ENCODE results near the gene TRH. TPM values are rescaled to one million over a fixed set of nuclear protein-coding genes. Genes with fewer than 3 reads are reported as not detected.

Gene TRH
- total RNA-seq (not detected in 2 replicates), polyA plus RNA-seq (not detected in 2 replicates), polyA minus RNA-seq (not detected in 2 replicates), Bru-seq, nascent RNA (not detected), BruChase-seq, experiment 1, labeled RNA remaining after a 6-hour chase (not detected), BruChase-seq, experiment 2, labeled RNA remaining after a 2-hour chase (not detected)
- polyA plus RNA-seq (2011; cell fraction: cytosol; rRNA removed), result not detected in 2 replicates
- polyA plus RNA-seq (2011; cell fraction: nucleus; rRNA removed), result not detected in 2 replicates
- not detected in 2 replicates for polyA plus RNA-seq (2012)
- polyA minus RNA-seq (2011; cell fraction: cytosol; rRNA and poly(A)+ RNA removed), result not detected
- not detected in 2 replicates for polyA minus RNA-seq (2011; cell fraction: nucleus; rRNA and poly(A)+ RNA removed)
- long read RNA-seq, result 0 reads

DNA sequence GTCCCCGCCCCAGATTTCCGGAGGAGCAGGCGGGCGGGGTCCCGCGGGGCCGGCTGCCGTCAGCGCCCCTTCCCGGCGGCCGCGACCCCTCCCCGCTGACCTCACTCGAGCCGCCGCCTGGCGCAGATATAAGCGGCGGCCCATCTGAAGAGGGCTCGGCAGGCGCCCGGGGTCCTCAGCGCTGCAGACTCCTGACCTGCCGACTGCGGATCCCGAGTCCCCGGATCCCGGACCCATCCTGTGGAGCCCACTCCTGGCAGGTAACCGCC, at the start of gene TRH:
Gene TRH, plus strand, starts transcription at position 157 of the 269 bp plus-strand sequence. CDS start 1,097 bp downstream, outside the sequence.
- H3K27ac ChIP-seq (ENCODE audit: insufficient read depth, low read depth, low read length), result no peak within 1 kb of the TSS
- CTCF ChIA-PET, result interaction anchor here (1.0 to 1.6 kb wide), 2 partner anchors 20 to 32 kb away, joined by 4 to 6 read pairs; no protein-coding TSS in a partner anchor
- TF ChIP-seq POLR2A (IDR thresholded peaks at IDR 0.05; ENCODE audit: low read depth, low read length) (no peak), GATA2 (IDR thresholded peaks at IDR 0.05; ENCODE audit: insufficient read depth, insufficient read length, low read depth, low read length) (no peak), EZH2 (IDR thresholded peaks at IDR 0.05; ENCODE audit: borderline replicate concordance, low read depth, low read length, severe bottlenecking) (no peak), MYC (IDR thresholded peaks at IDR 0.05; ENCODE audit: low read depth, low read length) (no peak), POLR2AphosphoS5 (IDR thresholded peaks at IDR 0.05; ENCODE audit: insufficient read depth, low read depth, low read length) (no peak), FOS (IDR thresholded peaks at IDR 0.05; ENCODE audit: borderline replicate concordance, insufficient read depth, low read length) (no peak), JUN (IDR thresholded peaks at IDR 0.05; ENCODE audit: borderline replicate concordance, insufficient read depth, insufficient read length, low read depth) (no peak), MAX (IDR thresholded peaks at IDR 0.05; ENCODE audit: insufficient read depth, insufficient read length) (no peak)
- TF ChIP-seq, protein P1, sequence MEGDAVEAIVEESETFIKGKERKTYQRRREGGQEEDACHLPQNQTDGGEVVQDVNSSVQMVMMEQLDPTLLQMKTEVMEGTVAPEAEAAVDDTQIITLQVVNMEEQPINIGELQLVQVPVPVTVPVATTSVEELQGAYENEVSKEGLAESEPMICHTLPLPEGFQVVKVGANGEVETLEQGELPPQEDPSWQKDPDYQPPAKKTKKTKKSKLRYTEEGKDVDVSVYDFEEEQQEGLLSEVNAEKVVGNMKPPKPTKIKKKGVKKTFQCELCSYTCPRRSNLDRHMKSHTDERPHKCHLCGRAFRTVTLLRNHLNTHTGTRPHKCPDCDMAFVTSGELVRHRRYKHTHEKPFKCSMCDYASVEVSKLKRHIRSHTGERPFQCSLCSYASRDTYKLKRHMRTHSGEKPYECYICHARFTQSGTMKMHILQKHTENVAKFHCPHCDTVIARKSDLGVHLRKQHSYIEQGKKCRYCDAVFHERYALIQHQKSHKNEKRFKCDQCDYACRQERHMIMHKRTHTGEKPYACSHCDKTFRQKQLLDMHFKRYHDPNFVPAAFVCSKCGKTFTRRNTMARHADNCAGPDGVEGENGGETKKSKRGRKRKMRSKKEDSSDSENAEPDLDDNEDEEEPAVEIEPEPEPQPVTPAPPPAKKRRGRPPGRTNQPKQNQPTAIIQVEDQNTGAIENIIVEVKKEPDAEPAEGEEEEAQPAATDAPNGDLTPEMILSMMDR (IDR thresholded peaks at IDR 0.05; ENCODE audit: extremely low read depth in 1 of 2, insufficient read depth in 1 of 2, low read depth in 1 of 2, low read length in 2 of 2), result no peak
- H3K27me3 ChIP-seq (ENCODE audit: control insufficient read depth in 2 of 2, insufficient read depth in 2 of 2, low read length in 2 of 2), result peaks cover 49 to 52% of the 10 kb centered on the region in 2 experiments
- dilution Hi-C loops (cut with MboI; ENCODE audit: extremely low pct_ligation_motif_present, low sequenced_read_pairs), result no loop called here
- H3K4me3 ChIP-seq (replicated peaks in 1 of 3; ENCODE audit: insufficient read depth in 1 of 3, low read depth in 1 of 3, low read length in 3 of 3), result no peak within 1 kb of the TSS
- H4K20me1 ChIP-seq (replicated peaks; ENCODE audit: control insufficient read depth, extremely low read depth, insufficient read depth, low read length), result no peaks in the 10 kb centered on the region
- H3K9me1 ChIP-seq (replicated peaks; ENCODE audit: control insufficient read depth, extremely low read depth, insufficient read depth, low read length), result no peaks in the 10 kb centered on the region
- POLR2A ChIA-PET, result no interaction called here
- no peak within 1 kb of the TSS for H3K4me2 ChIP-seq (ENCODE audit: insufficient read depth, low read length)
- FAIRE-seq (no peak), DNase-seq (ENCODE audit: low read depth, low spot score) (no peak)
- no peak within 1 kb of the TSS for H2AFZ ChIP-seq (ENCODE audit: low read depth, low read length)
- intact Hi-C loops (cut with micrococcal nuclease), result no loop called here
- H3K9me3 ChIP-seq (replicated peaks; ENCODE audit: control insufficient read depth, insufficient read depth, low read length), result no peaks in the 10 kb centered on the region
- no peaks in the 10 kb centered on the region for H3K36me3 ChIP-seq (ENCODE audit: control insufficient read depth in 2 of 2, extremely low read depth in 1 of 2, insufficient read depth in 2 of 2, low read length in 2 of 2)
- no peaks in the 10 kb centered on the region for H3K4me1 ChIP-seq (ENCODE audit: control insufficient read depth, extremely low read depth, insufficient read depth, low read length)
- H3K79me2 ChIP-seq (ENCODE audit: control insufficient read depth, insufficient read depth, low read length), result no peaks in the 10 kb centered on the region
- H3K9ac ChIP-seq (replicated peaks; ENCODE audit: extremely low read depth, insufficient read depth, low read length), result no peak within 1 kb of the TSS
- BruUV-seq (replicated peaks), result no TSS peak

All from endothelial cell of umbilical vein (primary cell).